KOPT-K1 (cell line): Measurements from ENCODE around the gene PPP1R9B.

Source experiments
- H3K27ac ChIP-seq: fragments of 200-600 bp; sonication (generic); 2 replicates; pipeline ENCODE4 v1.5.1; 2016; ENCODE audit warnings: antibody characterized with exemption, mild to moderate bottlenecking, low read depth, low read length; ENCODE audit not compliant: poor library complexity, severe bottlenecking
- H3K36me3 ChIP-seq: fragments of 200-600 bp; sonication (generic); 2 replicates; pipeline ENCODE4 v1.5.1; 2017; ENCODE audit warnings: antibody characterized with exemption, mild to moderate bottlenecking, low read length, moderate library complexity; ENCODE audit not compliant: insufficient read depth
- H3K9me3 ChIP-seq: fragments of 200-600 bp; sonication (generic); 2 replicates; pipeline ENCODE4 v1.5.1; 2017; ENCODE audit warnings: antibody characterized with exemption, low read length, mild to moderate bottlenecking; ENCODE audit not compliant: insufficient read depth, poor library complexity, severe bottlenecking

The PPP1R9B gene

GRCh38 chr17:50087246-50087911 is 63.1 kb downstream of the PPP1R9B start:
- no peaks in the 10 kb centered on the region for H3K36me3 ChIP-seq
- H3K9me3 ChIP-seq = no peaks in the 10 kb centered on the region
- H3K27ac ChIP-seq = no peak overlapping the region
